Astrocyte of the cerebellum (primary cell): ENCODE measurements around the gene PLAC9.

Experiments
- DNase-seq: peaks from one replicate; pipeline ENCODE4 v3.0.0-alpha.2; 2011; ENCODE audit warnings: low read depth
- H3K4me3 ChIP-seq: 2 replicates; pipeline ENCODE4 v1.5.1; 2011; ENCODE audit warnings: mild to moderate bottlenecking, low read depth, low read length, moderate library complexity
- CTCF ChIP-seq: IDR thresholded peaks from 2 replicates; pipeline ENCODE4 v1.5.1; 2012; ENCODE audit warnings: low read length, low read depth, moderate library complexity, mild to moderate bottlenecking; ENCODE audit errors: missing control alignments
- in situ Hi-C: cut with HindIII; loops from 2 replicates; pipeline ENCODE4 v1.10.0; 2017; ENCODE audit warnings: low sequenced_read_pairs

The PLAC9 gene

DNA sequence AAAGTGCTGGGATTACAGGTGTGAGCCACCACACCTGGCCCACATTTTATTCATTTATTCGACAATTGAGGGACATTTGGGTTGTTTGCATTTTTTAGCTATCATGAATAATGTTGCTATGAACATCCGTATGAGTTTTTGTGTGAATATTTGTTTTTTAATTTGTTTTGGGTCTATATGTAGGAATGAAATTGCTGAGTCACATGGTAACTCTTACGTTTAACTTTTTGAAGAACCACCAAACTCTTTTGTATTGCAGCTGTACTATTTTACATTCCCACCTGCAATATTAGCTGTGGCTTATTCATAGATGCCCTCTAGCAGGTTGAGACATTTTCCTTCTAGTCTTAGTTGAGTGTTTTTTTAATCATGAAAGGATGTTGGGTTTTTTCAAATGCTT is 14.4 kb downstream of the PLAC9 start:
- in situ Hi-C loops: no loop called here
- no peak for DNase-seq
- H3K4me3 ChIP-seq: no peak overlapping the region
- no peak for TF ChIP-seq CTCF

- H3K4me3 ChIP-seq: no peak overlapping the region
- TF ChIP-seq CTCF: no peak
- in situ Hi-C loops: no loop called here
These were observed 15.8 kb downstream of the PLAC9 start for GRCh38 chr10:80148166-80148805.

DNA sequence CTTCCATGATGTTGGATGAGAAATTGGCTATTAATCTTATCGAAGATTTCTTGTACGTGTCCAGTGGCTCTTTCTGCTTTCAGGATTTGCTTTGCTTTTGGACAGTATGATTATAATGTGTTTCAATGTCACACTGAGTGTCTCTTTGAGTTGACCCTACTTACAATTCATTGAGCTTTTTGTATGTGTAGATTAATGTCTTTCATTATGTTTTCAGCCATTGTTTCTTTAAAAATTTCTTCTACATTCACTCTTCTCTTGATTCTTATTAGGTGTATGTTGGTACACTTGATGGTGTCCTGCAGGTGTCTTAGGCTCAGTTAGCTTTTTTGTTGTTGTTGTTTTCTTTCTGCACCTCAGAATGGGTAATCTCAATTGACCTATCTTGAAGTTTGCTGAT is 16.6 kb downstream of the PLAC9 start:
- no peak for DNase-seq
- TF ChIP-seq CTCF: no peak
- in situ Hi-C loops: no loop called here
- no peak overlapping the region for H3K4me3 ChIP-seq

More at GRCh38 chr10:80148166-80148805, 15.8 kb downstream of the PLAC9 start:
- DNase-seq: no peak

- no peak for TF ChIP-seq CTCF
- DNase-seq: no peak
- in situ Hi-C loops: no loop called here
- H3K4me3 ChIP-seq: no peak overlapping the region
These were observed 17.6 kb downstream of the PLAC9 start for GRCh38 chr10:80150172-80150571.

- TF ChIP-seq CTCF: no peak
- no peak for DNase-seq
- no peak overlapping the region for H3K4me3 ChIP-seq
- in situ Hi-C loops: no loop called here
These were observed 20.3 kb downstream of the PLAC9 start for GRCh38 chr10:80152820-80153219.

GRCh38 chr10:80153460-80153859 is 20.9 kb downstream of the PLAC9 start:
- no peak for TF ChIP-seq CTCF
- H3K4me3 ChIP-seq: no peak overlapping the region
- DNase-seq: no peak
- in situ Hi-C loops: no loop called here

DNA sequence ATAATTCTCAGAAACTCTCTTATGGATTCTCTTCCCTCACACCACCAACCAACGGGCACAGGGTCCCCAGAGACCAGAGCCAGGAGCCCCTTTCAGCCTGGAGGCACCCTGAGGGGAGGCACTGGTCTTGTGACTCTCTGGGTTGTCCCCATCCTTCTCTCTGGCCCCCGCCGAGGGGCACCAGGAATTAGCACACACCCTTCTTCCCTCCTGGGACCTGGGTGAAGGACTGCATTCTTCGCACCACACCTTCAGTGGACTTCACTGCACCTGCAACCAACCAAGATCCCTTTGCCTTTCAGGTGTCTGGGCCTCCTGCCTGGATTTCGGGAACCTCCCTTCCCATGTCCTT is 22.1 kb downstream of the PLAC9 start:
- TF ChIP-seq CTCF: no peak
- no peak for DNase-seq
- H3K4me3 ChIP-seq: no peak overlapping the region
- in situ Hi-C loops: no loop called here
